ENCODE data around the gene RASGRP4. TPM values are rescaled to one million over a fixed set of nuclear protein-coding genes. Genes with fewer than 3 reads are reported as not detected.
A peak's percentile ranks its signal among the peaks of the same experiment; 100 is the strongest.
"Not testable (repeated sequence)": the region's sequence is repeated elsewhere in the genome, so short reads cannot be mapped to it uniquely, and the experiment has no call there.

The RASGRP4 gene, protein sequence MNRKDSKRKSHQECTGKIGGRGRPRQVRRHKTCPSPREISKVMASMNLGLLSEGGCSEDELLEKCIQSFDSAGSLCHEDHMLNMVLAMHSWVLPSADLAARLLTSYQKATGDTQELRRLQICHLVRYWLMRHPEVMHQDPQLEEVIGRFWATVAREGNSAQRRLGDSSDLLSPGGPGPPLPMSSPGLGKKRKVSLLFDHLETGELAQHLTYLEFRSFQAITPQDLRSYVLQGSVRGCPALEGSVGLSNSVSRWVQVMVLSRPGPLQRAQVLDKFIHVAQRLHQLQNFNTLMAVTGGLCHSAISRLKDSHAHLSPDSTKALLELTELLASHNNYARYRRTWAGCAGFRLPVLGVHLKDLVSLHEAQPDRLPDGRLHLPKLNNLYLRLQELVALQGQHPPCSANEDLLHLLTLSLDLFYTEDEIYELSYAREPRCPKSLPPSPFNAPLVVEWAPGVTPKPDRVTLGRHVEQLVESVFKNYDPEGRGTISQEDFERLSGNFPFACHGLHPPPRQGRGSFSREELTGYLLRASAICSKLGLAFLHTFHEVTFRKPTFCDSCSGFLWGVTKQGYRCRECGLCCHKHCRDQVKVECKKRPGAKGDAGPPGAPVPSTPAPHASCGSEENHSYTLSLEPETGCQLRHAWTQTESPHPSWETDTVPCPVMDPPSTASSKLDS
- total RNA-seq (1 to 10 TPM; 2.5 to 3.6 (median 3.2) TPM), polyA plus RNA-seq (1 to 10 TPM in 1 of 3 donors, under 1 TPM in 2; 0.69 to 3.6 (median 0.90) TPM)

- H3K4me3 ChIP-seq, result peak within 1 kb of the TSS in 3 of 4 donors; percentile 16 to 35 (median 28)
- peaks cover 0 to 32% (median 8%) of the 10 kb centered on the region in 3 donors for H3K27me3 ChIP-seq
- DNase-seq, result no peak
- WGBS, 2 donors, result 24 to 48% methylated on average over 20 of the region's 20 CpGs
- H3K27ac ChIP-seq, result no peak within 1 kb of the TSS
- intact Hi-C loops (cut with DNase I), result no loop called here
- H3K36me3 ChIP-seq, result no peaks in the 10 kb centered on the region
- no peaks in the 10 kb centered on the region for H3K9me3 ChIP-seq
- no peaks in the 10 kb centered on the region for H3K4me1 ChIP-seq
- TF ChIP-seq EP300 (IDR thresholded peaks at IDR 0.05), result no peak
- TF ChIP-seq POLR2A (IDR thresholded peaks at IDR 0.05), result no peak
- TF ChIP-seq, protein P1, sequence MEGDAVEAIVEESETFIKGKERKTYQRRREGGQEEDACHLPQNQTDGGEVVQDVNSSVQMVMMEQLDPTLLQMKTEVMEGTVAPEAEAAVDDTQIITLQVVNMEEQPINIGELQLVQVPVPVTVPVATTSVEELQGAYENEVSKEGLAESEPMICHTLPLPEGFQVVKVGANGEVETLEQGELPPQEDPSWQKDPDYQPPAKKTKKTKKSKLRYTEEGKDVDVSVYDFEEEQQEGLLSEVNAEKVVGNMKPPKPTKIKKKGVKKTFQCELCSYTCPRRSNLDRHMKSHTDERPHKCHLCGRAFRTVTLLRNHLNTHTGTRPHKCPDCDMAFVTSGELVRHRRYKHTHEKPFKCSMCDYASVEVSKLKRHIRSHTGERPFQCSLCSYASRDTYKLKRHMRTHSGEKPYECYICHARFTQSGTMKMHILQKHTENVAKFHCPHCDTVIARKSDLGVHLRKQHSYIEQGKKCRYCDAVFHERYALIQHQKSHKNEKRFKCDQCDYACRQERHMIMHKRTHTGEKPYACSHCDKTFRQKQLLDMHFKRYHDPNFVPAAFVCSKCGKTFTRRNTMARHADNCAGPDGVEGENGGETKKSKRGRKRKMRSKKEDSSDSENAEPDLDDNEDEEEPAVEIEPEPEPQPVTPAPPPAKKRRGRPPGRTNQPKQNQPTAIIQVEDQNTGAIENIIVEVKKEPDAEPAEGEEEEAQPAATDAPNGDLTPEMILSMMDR (IDR thresholded peaks at IDR 0.05), result no peak
- no peak for TF ChIP-seq POLR2AphosphoS5 (IDR thresholded peaks at IDR 0.05)
Observed at GRCh38 chr19:38425810-38426466, at the start of gene RASGRP4. Gene RASGRP4, minus strand, starts transcription at chr19:38426219. Its CDS starts 128 bp downstream, at chr19:38426091.

GRCh38 chr19:38475176-38475575, 49.2 kb upstream of the RASGRP4 start:
- intact Hi-C loops (cut with DNase I), result no loop called here
- DNase-seq, result no peak
- Histone ChIP-seq H3K9me3 (no peaks in the 10 kb centered on the region), H3K36me3 (no peaks in the 10 kb centered on the region), H3K4me3 (no peak overlapping the region), H3K27me3 (peaks cover 0 to 4% (median 0%) of the 10 kb centered on the region in 3 donors), H3K27ac (no peak overlapping the region), H3K4me1 (no peaks in the 10 kb centered on the region)
- TF ChIP-seq POLR2A (IDR thresholded peaks at IDR 0.05) (no peak), POLR2AphosphoS5 (IDR thresholded peaks at IDR 0.05) (no peak), EP300 (IDR thresholded peaks at IDR 0.05) (no peak)
- TF ChIP-seq, protein P1 (IDR thresholded peaks at IDR 0.05), result no peak
- 87 to 88% methylated on average over 13 of the region's 13 CpGs for WGBS, 2 donors

- H3K27ac ChIP-seq, result no peak overlapping the region
- H3K36me3 ChIP-seq, result no peaks in the 10 kb centered on the region
- WGBS, 2 donors, result 87 to 89% methylated on average over 21 of the region's 21 CpGs
- no peaks in the 10 kb centered on the region for H3K9me3 ChIP-seq
- no peaks in the 10 kb centered on the region for H3K4me1 ChIP-seq
- no peak for TF ChIP-seq EP300 (IDR thresholded peaks at IDR 0.05)
- TF ChIP-seq POLR2A (IDR thresholded peaks at IDR 0.05), result no peak
- TF ChIP-seq, protein P1 (IDR thresholded peaks at IDR 0.05), result no peak
- TF ChIP-seq POLR2AphosphoS5 (IDR thresholded peaks at IDR 0.05), result no peak
- no peaks in the 10 kb centered on the region for H3K27me3 ChIP-seq
- no peak overlapping the region for H3K4me3 ChIP-seq
- intact Hi-C loops (cut with DNase I), result no loop called here
- DNase-seq, result no peak
Observed at GRCh38 chr19:38473201-38473600, 47.2 kb upstream of the RASGRP4 start.

DNA sequence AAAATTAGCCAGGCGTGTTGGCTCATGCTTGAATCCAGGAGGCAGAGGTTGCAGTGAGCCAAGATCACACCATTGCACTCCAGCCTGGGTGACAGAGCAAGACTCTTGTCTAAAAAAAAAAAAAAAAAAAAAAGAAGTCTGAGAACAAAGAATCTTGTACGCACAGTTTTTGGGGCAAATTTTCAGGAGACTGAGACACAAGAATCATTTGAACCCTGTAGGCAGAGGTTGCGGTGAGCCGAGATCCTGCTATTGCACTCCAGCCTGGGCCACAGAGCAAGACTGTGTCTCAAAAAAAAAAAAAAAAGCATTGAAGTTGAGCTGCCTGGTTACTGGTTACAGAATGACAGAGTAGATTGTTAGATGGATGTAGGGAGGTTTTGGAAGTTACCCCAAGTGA, 46.7 kb upstream of the RASGRP4 start:
- H3K4me1 ChIP-seq; intact Hi-C loops (cut with DNase I); H3K36me3 ChIP-seq; DNase-seq; H3K27ac ChIP-seq; H3K4me3 ChIP-seq; H3K27me3 ChIP-seq; H3K9me3 ChIP-seq: not testable (repeated sequence)
- WGBS, 2 donors, result 88 to 90% methylated on average over 4 of the region's 4 CpGs
